GM12874 (cell line): ENCODE measurements around the gene KCNJ14.

Source experiments
- TF ChIP-seq, protein P1 (sequence below): IDR thresholded peaks from 2 replicates; pipeline ENCODE4 v1.5.1; 2011; ENCODE audit warnings: low read depth, mild to moderate bottlenecking, control low read depth, low read length, moderate library complexity; ENCODE audit not compliant: insufficient read depth

KCNJ14 gene

DNA sequence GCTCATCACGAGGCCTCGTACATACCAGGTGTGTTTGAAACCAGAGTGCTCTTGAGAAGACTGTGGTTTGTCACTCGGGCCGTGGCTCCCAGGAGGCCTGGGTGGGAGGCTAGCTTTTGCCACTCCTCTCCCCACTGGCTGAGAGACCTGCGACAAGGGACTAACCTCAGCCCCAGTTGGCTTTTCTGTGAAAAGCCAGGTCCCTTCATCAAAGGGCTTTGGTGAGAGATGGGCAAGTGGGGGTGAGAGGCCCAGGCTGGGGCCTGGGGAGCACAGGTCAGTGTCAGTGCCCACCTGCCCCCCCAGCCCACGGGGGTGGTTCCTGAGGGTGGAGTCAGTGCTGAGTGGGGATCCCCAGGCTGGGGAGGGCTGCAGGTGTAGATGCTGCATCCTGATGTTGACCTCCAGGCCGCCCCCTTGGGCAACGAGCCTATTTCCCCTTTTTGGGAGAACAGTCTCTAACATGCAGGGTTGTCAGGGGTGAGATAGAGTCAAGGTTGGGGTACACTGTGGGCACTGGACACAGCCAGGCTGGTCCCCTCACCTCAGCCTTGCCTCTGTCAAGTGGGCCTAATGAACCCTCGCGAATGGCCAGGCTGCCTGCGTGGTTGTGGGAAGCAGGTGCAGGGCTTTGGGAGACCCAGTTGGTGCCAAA, 661 bp downstream of the KCNJ14 start:
- TF ChIP-seq, protein P1, sequence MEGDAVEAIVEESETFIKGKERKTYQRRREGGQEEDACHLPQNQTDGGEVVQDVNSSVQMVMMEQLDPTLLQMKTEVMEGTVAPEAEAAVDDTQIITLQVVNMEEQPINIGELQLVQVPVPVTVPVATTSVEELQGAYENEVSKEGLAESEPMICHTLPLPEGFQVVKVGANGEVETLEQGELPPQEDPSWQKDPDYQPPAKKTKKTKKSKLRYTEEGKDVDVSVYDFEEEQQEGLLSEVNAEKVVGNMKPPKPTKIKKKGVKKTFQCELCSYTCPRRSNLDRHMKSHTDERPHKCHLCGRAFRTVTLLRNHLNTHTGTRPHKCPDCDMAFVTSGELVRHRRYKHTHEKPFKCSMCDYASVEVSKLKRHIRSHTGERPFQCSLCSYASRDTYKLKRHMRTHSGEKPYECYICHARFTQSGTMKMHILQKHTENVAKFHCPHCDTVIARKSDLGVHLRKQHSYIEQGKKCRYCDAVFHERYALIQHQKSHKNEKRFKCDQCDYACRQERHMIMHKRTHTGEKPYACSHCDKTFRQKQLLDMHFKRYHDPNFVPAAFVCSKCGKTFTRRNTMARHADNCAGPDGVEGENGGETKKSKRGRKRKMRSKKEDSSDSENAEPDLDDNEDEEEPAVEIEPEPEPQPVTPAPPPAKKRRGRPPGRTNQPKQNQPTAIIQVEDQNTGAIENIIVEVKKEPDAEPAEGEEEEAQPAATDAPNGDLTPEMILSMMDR = no peak

DNA sequence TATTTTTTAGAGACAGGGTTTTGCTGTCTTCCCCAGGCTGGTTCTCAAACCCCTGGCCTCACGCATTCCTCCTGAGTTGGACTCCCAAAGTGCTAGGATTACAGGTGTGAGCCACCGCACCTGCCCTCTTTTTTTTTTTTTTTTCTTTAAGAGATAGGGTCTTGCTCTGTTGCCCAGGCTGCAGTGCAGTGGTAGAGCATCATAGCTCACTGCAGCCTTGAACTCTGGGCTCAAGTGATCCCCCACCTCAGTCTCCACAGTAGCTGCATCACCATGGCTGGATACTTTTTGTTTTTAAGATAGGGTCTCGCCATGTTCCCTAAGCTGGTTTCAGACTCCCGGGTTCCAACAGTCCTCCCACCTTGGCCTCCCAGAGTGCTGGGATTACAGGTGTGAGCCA, 1.5 kb downstream of the KCNJ14 start:
- TF ChIP-seq, protein P1 = no peak

DNA sequence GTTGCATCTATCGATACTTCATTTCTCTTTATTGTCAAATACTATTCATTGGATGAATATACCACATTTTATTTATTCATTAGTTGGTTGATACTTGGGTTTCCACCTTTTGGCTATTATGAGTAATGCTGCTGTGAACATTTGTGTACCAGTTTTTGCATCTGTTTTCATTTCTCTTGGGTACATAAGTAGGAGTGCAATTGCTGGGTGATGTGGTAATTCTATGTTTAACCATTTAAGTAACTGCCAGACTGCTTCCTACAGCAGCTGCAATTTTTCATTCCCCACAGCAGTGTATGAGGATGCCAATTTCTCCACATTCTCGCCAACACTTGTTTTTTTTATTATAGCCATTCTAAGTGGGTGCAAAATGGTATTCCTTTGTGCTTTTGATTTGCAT, 2.6 kb downstream of the KCNJ14 start:
- TF ChIP-seq, protein P1 = no peak

DNA sequence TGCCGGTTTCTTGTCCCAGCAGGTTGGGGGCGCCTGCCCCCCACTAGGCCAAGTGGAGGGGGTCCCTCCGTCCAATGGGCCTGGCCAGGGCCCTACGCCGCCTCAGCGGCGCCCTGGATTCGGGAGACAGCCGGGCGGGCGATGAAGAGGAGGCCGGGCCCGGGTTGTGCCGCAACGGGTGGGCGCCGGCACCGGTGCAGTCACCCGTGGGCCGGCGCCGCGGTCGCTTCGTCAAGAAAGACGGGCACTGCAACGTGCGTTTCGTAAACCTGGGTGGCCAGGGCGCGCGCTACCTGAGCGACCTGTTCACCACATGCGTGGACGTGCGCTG, 6.2 kb downstream of the KCNJ14 start:
- TF ChIP-seq, protein P1 = no peak

DNA sequence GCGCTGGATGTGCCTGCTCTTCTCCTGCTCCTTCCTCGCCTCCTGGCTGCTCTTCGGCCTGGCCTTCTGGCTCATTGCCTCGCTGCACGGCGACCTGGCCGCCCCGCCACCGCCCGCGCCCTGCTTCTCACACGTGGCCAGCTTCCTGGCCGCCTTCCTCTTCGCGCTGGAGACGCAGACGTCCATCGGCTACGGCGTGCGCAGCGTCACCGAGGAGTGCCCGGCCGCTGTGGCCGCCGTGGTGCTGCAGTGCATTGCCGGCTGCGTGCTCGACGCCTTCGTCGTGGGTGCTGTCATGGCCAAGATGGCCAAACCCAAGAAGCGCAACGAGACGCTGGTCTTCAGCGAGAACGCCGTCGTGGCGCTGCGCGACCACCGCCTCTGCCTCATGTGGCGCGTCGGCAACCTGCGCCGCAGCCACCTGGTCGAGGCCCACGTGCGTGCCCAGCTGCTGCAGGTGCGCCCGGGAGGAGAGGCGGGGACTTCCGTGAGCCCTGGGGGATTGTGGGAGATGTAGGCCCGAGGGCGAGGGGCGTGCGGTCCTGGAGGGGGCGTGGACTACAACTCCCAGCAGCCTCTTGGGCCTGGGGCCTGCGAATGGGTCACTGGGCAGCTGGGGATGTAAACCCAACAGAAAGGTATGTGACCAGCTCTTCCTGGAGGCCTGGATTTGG, 6.7 kb downstream of the KCNJ14 start:
- TF ChIP-seq, protein P1 = no peak

DNA sequence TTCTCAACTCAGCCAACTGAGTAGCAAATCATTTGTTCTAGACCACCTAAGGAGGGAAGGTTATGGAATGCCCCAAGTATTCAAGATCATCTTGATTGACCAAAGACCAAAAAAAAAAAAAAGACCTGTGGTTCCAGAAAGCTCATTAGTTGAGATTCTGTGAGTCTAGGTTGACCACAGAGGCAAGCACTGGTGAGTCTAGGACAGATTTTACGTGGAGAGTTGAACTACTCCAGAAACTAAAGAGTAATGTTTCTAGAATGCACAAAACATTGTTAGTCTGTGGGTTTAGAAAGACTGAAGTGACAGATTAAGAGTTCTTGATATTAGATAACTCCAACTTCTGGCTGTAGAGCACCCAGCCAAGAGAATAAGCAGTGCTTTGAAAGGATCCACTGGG, 9.8 kb downstream of the KCNJ14 start:
- TF ChIP-seq, protein P1 = no peak

DNA sequence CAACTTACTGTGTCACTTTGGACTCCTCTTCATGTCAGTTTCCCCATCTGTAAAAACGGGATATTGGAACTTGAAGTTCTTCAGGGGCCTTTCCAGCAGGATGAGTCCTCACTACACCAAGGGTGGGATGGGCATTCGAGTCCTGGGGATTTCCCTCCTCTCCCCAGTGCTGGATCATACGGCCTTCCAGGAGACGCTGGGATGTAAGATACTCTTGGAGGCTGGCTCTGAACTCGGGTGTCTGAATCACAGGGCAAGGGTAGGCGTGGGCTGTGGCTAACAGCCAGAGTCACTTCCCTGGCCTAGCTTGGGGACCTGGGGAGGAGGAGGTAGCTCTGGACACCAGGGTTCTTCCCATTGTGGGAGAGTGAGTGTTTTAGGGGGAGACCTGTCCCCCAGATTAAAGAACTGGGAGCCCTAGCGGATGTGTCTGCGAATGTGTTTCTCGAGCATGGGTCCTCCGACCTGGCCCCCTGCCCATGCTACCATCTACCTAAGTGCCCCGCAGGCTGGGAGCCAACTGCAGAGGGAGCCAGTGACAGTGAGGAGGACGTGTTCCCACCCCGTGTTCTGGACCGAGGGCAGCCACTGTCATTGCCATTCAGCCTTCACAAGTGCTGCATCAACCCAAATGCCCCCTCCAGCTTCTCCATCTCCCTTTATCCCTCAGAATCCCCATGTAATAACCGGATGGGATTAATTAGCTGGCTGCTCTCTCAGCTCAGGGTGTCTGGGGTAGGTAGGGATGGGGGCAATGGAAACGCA, 11.4 kb downstream of the KCNJ14 start:
- TF ChIP-seq, protein P1 = no peak
